ENCODE measurements around the gene SLC6A17. TPM values are rescaled to one million over a fixed set of nuclear protein-coding genes. Genes with fewer than 3 reads are reported as not detected.

The SLC6A17 gene
- total RNA-seq, 1 donor: under 0.01 TPM

DNA sequence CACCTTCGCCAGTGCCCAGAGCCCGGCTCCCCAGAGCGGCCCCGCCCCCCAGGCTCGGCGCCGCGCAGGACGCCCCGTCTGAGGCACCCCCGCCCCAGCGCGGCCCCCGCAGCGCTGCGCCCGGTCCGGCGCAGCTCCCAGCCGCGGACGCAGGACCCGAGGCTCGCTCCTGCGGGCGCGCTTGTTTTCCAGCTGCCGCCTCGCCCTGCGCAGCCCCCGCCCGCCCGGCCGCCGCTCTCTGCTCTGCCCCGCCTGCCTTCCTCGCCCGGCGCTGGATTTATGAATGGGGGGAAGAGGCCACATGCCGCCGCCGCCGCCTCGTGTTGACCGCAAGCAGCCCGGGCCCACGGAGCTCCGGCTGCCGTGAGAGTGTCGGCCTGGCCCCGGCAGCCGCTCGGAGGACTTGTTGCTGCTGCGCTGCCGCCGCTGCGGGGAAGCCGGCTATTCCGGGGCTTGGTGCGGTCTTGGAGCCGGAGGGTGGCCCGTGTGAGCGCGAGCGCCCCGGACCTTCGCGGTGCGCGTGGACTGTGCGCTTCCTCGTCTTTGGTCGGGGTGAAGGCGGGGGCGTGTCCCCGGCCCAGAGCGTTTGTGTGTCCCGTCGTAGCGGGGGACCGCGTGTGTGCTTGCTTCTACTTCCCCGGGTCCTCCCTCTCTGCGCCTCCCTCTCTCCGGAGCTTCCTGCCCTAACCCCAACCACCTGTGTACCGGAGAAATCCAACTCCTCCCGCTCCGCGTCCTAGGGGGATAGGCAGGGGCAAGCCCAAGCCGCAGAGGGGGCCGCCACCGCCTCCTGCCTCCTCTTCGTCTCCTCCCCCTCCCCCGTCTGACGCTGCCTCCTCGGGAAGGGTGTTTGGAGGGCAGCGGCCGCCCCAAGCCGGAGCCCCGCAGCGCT lies 60.6 kb downstream of the SLC6A17 start:
- peak overlapping the region; percentile 60 for H3K4me3 ChIP-seq (ENCODE audit: low read depth, low read length)
- TF ChIP-seq, protein P1, sequence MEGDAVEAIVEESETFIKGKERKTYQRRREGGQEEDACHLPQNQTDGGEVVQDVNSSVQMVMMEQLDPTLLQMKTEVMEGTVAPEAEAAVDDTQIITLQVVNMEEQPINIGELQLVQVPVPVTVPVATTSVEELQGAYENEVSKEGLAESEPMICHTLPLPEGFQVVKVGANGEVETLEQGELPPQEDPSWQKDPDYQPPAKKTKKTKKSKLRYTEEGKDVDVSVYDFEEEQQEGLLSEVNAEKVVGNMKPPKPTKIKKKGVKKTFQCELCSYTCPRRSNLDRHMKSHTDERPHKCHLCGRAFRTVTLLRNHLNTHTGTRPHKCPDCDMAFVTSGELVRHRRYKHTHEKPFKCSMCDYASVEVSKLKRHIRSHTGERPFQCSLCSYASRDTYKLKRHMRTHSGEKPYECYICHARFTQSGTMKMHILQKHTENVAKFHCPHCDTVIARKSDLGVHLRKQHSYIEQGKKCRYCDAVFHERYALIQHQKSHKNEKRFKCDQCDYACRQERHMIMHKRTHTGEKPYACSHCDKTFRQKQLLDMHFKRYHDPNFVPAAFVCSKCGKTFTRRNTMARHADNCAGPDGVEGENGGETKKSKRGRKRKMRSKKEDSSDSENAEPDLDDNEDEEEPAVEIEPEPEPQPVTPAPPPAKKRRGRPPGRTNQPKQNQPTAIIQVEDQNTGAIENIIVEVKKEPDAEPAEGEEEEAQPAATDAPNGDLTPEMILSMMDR (IDR thresholded peaks at IDR 0.05; ENCODE audit: insufficient read depth, low read depth, low read length): no peak
- DNase-seq (ENCODE audit: low read depth): peak; percentile 47

DNA sequence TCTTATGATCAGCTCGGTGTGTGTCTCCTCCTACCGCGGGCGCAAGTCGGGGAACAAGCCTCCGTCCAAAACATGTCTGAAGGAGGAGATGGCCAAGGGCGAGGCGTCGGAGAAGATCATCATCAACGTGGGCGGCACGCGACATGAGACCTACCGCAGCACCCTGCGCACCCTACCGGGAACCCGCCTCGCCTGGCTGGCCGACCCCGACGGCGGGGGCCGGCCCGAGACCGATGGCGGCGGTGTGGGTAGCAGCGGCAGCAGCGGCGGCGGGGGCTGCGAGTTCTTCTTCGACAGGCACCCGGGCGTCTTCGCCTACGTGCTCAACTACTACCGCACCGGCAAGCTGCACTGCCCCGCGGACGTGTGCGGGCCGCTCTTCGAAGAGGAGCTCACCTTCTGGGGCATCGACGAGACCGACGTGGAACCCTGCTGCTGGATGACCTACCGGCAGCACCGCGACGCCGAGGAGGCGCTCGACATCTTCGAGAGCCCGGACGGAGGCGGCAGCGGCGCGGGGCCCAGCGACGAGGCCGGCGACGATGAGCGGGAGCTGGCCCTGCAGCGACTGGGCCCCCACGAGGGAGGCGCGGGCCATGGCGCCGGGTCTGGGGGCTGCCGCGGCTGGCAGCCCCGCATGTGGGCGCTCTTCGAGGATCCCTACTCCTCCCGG lies 61.3 kb downstream of the SLC6A17 start:
- DNase-seq (ENCODE audit: low read depth): no peak
- peak overlapping the region; percentile 60 for H3K4me3 ChIP-seq (ENCODE audit: low read depth, low read length)
- TF ChIP-seq, protein P1 (IDR thresholded peaks at IDR 0.05; ENCODE audit: insufficient read depth, low read depth, low read length): no peak

DNA sequence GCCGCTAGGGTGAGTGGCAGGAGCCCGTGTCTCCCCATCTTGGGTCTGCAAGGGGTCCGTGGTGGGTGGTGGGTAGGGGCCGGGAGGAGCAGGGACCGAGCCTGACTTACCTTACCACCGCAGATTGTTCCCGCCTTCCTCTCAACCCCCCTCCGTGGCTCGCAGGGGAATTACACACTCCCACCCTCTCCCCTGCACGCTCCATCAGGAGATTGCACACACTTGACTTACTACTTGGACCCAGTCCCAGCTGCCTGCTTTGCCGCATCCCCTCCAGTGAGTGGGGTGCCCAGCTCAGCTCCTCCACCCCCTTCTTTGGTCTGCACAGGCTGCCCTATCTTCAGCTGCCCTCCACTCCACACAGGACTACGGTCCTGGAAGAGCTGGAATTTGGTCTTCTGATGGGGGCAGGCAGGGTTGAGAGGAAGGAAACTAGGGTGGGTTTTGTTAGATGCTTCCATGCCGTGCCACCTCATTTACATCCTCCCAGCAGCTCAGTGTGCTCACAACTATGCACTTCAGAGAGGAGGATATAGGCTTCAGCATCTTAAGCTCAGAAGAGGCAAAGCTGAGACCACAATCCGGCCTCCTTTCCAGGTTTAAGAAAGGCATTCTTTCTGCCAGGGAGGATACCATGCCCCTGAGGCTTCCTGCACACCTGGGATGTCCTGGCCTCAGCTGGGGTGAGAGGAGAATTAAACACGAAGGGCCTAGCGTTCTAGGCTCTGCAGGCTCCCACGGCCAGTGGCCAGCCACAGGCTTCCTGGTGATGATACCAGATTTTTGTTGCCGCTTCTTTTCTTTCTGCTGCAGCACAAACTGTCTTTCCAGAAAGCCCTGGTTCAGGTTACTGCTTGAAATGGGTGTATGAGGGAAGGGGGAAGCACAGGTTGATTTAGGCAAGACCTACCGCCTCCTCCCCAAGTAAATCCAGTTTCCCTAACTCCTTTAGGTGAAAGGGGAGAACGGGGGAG lies 62.2 kb downstream of the SLC6A17 start:
- no peak for DNase-seq (ENCODE audit: low read depth)
- TF ChIP-seq, protein P1 (IDR thresholded peaks at IDR 0.05; ENCODE audit: insufficient read depth, low read depth, low read length): no peak
- H3K4me3 ChIP-seq (ENCODE audit: low read depth, low read length): no peak overlapping the region

- no peak for DNase-seq (ENCODE audit: low read depth)
- H3K4me3 ChIP-seq (ENCODE audit: low read depth, low read length): no peak overlapping the region
- TF ChIP-seq, protein P1 (IDR thresholded peaks at IDR 0.05; ENCODE audit: insufficient read depth, low read depth, low read length): no peak
These were observed 62.8 kb downstream of the SLC6A17 start for GRCh38 chr1:110213143-110213540.

DNA sequence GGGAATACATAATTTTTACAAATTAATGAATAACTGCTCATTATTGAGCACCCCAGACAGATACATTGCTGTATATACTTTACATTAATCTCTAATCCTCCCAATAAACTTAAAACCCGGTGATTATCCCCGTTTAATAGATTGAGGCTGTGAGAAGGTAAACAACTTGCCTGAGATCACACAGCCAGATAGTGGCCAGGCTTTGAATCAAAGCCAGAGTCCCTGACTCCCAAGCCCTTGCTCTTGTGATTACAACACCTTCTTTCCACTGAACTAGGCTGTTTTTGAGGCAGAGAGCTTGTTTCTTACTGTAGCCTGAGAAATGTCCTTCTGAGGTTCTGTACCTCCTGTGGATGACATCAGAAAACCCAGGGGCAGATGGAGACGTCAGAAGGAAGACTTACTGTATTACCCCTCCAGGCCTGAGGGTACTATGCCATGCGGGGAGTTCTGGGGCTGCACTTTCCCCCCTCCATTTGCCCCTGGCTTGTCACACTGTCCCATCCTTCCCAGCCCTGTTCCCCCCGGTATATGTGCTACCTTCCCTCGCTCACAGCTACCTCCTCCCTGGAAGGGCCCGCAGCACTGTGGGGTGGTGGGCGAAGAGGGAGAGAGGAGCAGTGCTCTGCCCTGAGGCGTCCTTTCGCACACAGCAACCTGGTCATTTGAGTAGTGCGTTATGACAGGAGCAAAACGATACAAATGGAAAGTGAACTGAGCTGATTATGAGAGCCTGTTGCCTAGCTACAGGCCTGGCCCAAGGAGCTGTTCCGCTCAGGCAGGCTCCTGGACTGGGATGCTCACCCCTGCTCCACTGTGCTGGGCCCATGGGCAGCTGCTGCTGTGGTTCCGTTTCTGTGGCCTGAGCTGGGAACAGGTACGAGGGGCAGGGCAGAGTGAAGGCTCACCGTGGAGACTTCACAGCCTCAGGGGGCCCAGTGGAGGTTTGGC lies 64.4 kb downstream of the SLC6A17 start:
- H3K4me3 ChIP-seq (ENCODE audit: low read depth, low read length): no peak overlapping the region
- DNase-seq (ENCODE audit: low read depth): peak; percentile 55
- TF ChIP-seq, protein P1 (IDR thresholded peaks at IDR 0.05; ENCODE audit: insufficient read depth, low read depth, low read length): no peak

All from fibroblast of villous mesenchyme (primary cell).